ENCODE results near the gene PRKG1.
"Not testable (repeated sequence)": the region's sequence is repeated elsewhere in the genome, so short reads cannot be mapped to it uniquely, and the experiment has no call there.

The PRKG1 gene

GRCh38 chr10:51542853-51543252 is 468.6 kb downstream of the PRKG1 start:
- FAIRE-seq: no peak

- FAIRE-seq: no peak
Measured at GRCh38 chr10:51544933-51545332, 470.6 kb downstream of the PRKG1 start.

- FAIRE-seq: no peak
Measured at GRCh38 chr10:51547941-51548340, 473.7 kb downstream of the PRKG1 start.

- no peak for FAIRE-seq
Measured at GRCh38 chr10:51552879-51553278, 478.6 kb downstream of the PRKG1 start.

- FAIRE-seq: no peak
Measured at GRCh38 chr10:51564896-51565510, 490.7 kb downstream of the PRKG1 start.

- no peak for FAIRE-seq
Measured at GRCh38 chr10:51567271-51567670, 493.0 kb downstream of the PRKG1 start.

- no peak for FAIRE-seq
Measured at GRCh38 chr10:51569467-51569866, 495.2 kb downstream of the PRKG1 start.

- FAIRE-seq: no peak
Measured at GRCh38 chr10:51574248-51575048, 500.2 kb downstream of the PRKG1 start.

- FAIRE-seq: not testable (repeated sequence)
Measured at GRCh38 chr10:51581196-51581595, 506.9 kb downstream of the PRKG1 start.

- no peak for FAIRE-seq
Measured at GRCh38 chr10:51583976-51584375, 509.7 kb downstream of the PRKG1 start.

- FAIRE-seq: no peak
Measured at GRCh38 chr10:51585742-51586141, 511.5 kb downstream of the PRKG1 start.

GRCh38 chr10:51588984-51589383 is 514.7 kb downstream of the PRKG1 start:
- FAIRE-seq: no peak

- FAIRE-seq: no peak
Measured at GRCh38 chr10:51590818-51591217, 516.5 kb downstream of the PRKG1 start.

GRCh38 chr10:51596695-51597094 is 522.4 kb downstream of the PRKG1 start:
- no peak for FAIRE-seq

- FAIRE-seq: no peak
Measured at GRCh38 chr10:51599647-51600046, 525.4 kb downstream of the PRKG1 start.

- FAIRE-seq: no peak
Measured at GRCh38 chr10:51602326-51602725, 528.0 kb downstream of the PRKG1 start.

- no peak for FAIRE-seq
Measured at GRCh38 chr10:51604579-51604978, 530.3 kb downstream of the PRKG1 start.

GRCh38 chr10:51606825-51607462 is 532.7 kb downstream of the PRKG1 start:
- FAIRE-seq: no peak

- FAIRE-seq: no peak
Measured at GRCh38 chr10:51607463-51607835, 533.2 kb downstream of the PRKG1 start.

GRCh38 chr10:51608211-51608610 is 533.9 kb downstream of the PRKG1 start:
- FAIRE-seq: no peak

GRCh38 chr10:51615764-51616298 is 541.5 kb downstream of the PRKG1 start:
- FAIRE-seq: no peak

GRCh38 chr10:51617576-51618235 is 543.4 kb downstream of the PRKG1 start:
- FAIRE-seq: no peak

- no peak for FAIRE-seq
Measured at GRCh38 chr10:51619365-51619764, 545.1 kb downstream of the PRKG1 start.
